Testis (tissue), 2 donors: ENCODE measurements around the gene DLX5.

Source experiments
- POLR2A ChIP-seq: fragments of 450-650 bp; IDR thresholded peaks from one replicate; pipeline ENCODE4 v1.6.1; 2017; ENCODE audit warnings: antibody characterized with exemption, mild to moderate bottlenecking, moderate library complexity
- TF ChIP-seq, protein P1 (sequence below), 3 experiments: fragments of 450-650 bp in 2 of 3; fragments of 200-600 bp in 1 of 3; sonication (generic) in 1 of 3; IDR thresholded peaks; one replicate each; pipeline ENCODE4 v1.5.1; 2016 to 2019; ENCODE audit warnings: antibody characterized with exemption in 3 of 3, mild to moderate bottlenecking in 2 of 3, moderate library complexity in 1 of 3

DNA sequence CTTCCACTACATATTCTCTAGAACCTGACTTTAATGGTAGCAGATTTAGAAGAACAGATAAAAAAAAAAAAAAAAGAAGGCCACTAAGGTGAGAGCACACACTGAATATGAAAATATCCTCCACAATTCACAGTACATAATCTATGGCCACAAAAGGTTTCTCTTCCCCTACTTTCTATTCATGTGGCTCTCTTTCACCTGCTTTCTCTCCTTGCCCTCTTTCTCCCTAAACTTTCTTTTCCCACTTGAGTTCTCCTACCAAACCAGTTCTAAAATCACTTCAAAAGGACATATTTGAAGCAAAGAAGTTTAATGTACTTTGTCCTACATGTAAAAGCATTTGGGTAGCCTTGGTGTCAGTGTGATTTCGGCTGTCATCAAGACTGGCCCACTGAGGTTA, 37.7 kb downstream of the DLX5 start:
- TF ChIP-seq, protein P1, sequence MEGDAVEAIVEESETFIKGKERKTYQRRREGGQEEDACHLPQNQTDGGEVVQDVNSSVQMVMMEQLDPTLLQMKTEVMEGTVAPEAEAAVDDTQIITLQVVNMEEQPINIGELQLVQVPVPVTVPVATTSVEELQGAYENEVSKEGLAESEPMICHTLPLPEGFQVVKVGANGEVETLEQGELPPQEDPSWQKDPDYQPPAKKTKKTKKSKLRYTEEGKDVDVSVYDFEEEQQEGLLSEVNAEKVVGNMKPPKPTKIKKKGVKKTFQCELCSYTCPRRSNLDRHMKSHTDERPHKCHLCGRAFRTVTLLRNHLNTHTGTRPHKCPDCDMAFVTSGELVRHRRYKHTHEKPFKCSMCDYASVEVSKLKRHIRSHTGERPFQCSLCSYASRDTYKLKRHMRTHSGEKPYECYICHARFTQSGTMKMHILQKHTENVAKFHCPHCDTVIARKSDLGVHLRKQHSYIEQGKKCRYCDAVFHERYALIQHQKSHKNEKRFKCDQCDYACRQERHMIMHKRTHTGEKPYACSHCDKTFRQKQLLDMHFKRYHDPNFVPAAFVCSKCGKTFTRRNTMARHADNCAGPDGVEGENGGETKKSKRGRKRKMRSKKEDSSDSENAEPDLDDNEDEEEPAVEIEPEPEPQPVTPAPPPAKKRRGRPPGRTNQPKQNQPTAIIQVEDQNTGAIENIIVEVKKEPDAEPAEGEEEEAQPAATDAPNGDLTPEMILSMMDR (IDR thresholded peaks at IDR 0.05), result no peak
- no peak for TF ChIP-seq POLR2A
